Measurements from ENCODE around the gene RBMS2.
"Not testable (repeated sequence)": the region's sequence is repeated elsewhere in the genome, so short reads cannot be mapped to it uniquely, and the experiment has no call there.

Gene RBMS2, protein sequence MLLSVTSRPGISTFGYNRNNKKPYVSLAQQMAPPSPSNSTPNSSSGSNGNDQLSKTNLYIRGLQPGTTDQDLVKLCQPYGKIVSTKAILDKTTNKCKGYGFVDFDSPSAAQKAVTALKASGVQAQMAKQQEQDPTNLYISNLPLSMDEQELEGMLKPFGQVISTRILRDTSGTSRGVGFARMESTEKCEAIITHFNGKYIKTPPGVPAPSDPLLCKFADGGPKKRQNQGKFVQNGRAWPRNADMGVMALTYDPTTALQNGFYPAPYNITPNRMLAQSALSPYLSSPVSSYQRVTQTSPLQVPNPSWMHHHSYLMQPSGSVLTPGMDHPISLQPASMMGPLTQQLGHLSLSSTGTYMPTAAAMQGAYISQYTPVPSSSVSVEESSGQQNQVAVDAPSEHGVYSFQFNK

DNA sequence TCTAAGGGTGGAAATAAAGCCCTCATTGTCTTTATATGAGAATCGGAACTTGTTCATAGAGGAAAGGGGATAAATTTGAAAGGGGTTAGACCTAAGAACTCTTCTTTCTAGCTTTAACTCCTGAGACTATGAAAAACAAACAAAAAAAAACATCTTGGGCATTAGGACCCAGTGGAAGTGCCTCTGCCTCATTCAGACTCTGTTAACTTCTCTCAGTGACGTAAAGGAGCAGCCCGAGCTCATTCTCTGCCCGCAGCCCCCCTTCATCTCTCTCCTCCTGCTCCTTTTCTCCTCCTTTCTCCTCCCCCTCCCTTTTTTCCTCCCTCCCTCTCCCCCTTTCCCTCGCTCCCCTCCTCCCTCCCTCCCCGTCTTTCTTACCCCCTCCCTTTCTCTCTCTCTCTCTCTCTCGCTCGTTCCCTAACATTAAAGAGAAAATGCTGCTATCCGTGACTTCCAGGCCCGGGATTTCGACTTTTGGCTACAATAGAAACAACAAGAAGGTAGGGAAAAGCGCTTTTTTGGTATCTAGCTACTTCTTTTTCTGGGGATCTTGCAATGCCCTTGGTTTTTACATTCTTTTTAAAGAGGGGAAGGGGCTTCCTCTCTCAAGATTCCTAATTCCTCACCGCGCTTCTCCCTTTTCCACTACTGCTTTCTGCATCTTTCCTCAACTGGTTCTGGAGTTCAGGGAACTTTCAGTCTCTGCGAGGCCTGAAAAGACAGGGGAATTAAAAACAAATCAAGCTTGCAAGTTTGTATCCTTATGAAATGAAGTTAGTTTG lies at the start of gene RBMS2:
Gene RBMS2, plus strand, starts transcription at position 231 of the 782 bp plus-strand sequence. Its CDS starts 204 bp downstream, at position 435.
- DNase-seq, result peak; percentile 28 to 35

DNA sequence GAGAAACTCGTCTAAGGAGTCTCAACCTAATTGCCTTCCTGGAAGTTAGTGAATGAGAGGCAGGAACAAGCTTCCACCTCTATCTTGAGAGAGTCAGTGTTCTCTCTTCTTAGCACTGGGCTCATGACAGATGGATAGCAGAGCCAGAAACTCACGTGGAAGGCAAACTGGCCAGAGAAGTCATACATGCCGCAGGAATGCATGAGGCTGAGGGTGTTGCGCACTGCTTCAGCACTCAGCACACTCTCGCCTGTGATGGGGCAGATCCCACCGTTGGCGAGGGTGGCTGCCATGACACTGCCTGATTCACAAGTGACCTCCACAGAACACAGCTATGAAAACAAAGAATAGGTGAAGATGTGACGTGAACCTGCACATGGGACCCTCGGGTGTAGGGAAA lies 47.2 kb upstream of the RBMS2 start:
- DNase-seq, result no peak
- TF ChIP-seq POLR2A (IDR thresholded peaks at IDR 0.05; ENCODE audit: low read length) (no peak), GATA1 (IDR thresholded peaks at IDR 0.05; ENCODE audit: low read depth, low read length) (no peak)

More for the DNA sequence above, at the start of gene RBMS2:
- TF ChIP-seq GATA1 (IDR thresholded peaks at IDR 0.05; ENCODE audit: low read depth, low read length), result no peak
- no peak for TF ChIP-seq POLR2A (IDR thresholded peaks at IDR 0.05; ENCODE audit: low read length)

DNA sequence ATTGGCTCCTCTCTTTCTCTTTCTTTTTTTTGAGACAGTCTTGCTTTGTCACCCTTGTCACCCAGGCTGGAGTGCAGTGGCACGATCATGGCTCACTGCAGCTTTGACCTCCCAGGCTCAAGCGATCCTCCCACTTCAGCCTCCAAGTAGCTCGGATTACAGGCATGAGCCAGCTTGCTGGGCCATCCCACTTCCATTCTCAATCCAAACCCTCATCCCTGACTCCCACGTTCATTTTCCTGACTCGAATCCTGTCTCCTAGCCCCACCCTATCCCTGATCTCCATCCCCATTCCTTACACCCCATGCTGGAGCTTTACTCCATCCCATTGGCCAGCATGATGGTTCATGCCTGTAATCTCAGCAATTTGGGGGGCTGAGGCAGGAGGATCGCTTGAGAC lies 45.5 kb upstream of the RBMS2 start:
- TF ChIP-seq POLR2A (IDR thresholded peaks at IDR 0.05; ENCODE audit: low read length) (no peak), GATA1 (IDR thresholded peaks at IDR 0.05; ENCODE audit: low read depth, low read length) (no peak)

DNA sequence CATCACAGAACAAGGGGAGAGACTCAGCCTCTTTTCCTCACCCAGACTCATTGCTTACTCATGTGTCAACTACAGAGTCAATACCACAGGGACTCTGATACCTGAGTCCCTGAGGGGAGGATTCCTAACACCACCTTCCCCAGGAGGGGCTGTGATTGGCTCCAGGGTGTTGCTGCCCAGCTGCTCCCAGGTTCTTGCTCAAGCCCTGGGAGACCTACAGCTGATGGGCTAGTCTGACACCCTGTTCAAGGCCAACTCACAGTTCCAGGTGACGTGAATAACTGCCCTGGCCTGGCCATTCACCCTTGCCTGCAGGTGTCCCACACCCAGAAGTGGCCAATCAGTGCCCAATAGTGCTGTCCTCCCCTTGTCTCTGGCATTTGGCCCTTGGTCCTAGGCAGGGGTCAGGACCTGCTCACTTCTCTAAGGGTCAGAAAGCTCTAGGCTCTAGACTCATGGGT lies 44.6 kb upstream of the RBMS2 start:
- TF ChIP-seq GATA1 (IDR thresholded peaks at IDR 0.05; ENCODE audit: low read depth, low read length) (no peak), POLR2A (IDR thresholded peaks at IDR 0.05; ENCODE audit: low read length) (no peak)

More for the DNA sequence above, 45.5 kb upstream of the RBMS2 start:
- no peak for DNase-seq

DNA sequence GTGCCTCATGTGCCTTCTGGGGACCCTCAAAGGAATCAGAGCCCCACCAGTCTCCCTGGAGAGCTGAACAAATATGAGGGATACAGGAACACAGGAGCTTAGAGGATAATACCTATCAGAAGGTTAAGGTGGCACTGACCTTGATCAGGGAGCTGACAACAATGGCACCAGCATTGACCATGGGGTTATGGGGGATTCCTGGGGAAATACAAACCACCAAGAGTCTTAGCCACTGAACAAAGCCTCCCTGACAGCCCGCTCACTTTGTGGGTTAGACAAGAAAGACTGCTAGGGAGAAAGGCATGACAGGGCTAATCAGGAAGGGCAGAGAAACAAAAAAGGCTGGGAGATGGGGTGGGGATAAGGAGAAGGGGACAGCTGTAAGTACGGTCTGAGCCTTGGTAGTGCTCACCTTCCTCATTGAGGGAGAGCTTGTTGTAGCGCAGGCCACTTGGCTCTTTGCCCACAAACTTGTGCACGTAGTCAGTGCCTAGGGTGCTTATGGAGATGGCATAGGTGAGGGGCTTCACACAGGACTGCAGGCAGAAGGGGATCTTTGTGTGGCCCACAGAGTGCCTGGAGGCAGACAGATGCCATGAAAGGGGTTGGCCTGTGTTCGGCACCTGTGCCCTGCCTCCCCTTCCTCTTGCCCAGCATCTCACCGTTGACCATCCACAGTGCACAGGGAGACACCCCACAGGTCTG lies 43.9 kb upstream of the RBMS2 start:
- no peak for DNase-seq
- no peak for TF ChIP-seq GATA1 (IDR thresholded peaks at IDR 0.05; ENCODE audit: low read depth, low read length)
- no peak for TF ChIP-seq POLR2A (IDR thresholded peaks at IDR 0.05; ENCODE audit: low read length)

More for the DNA sequence above, 44.6 kb upstream of the RBMS2 start:
- no peak for DNase-seq

DNA sequence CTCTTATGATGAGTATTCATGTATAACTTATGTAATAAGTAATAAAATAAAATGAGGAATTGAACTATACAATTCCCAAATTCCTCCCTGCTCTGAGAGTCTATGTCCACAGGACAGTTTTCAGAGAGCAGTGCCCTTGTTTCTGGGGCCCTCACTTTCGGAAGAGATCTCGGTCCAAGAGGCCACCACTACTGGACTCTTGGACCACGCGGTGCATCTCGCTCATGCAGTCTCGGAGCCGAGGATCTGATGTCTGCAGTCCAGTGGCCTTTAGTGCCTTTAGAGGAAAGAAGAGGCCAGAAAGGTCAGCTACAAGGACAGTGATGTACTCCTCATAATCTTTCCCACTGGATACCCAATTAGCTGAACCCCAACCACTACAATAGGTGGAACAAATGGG lies 42.0 kb upstream of the RBMS2 start:
- no peak for TF ChIP-seq POLR2A (IDR thresholded peaks at IDR 0.05; ENCODE audit: low read length)
- TF ChIP-seq GATA1 (IDR thresholded peaks at IDR 0.05; ENCODE audit: low read depth, low read length), result no peak
- DNase-seq, result no peak

DNA sequence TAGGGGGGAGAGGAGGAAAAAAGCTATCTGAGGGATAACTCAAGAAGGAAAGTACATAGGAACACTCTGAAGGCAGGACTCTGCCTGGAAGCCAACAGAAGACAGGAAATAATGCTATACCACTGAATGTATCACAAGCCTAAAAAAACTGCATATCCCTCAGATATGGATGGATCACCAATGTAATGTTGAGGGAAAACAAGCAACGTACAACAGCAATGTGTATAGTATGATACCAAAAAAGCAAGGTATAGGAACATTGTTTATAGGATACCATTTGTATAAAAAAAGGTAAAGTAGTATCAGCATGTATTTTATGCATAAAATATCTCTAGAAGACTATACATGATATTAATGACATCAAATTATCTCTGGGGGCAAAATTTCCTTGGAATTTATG lies 37.1 kb upstream of the RBMS2 start:
- TF ChIP-seq POLR2A (IDR thresholded peaks at IDR 0.05; ENCODE audit: low read length) (no peak), GATA1 (IDR thresholded peaks at IDR 0.05; ENCODE audit: low read depth, low read length) (no peak)
- DNase-seq, result no peak

DNA sequence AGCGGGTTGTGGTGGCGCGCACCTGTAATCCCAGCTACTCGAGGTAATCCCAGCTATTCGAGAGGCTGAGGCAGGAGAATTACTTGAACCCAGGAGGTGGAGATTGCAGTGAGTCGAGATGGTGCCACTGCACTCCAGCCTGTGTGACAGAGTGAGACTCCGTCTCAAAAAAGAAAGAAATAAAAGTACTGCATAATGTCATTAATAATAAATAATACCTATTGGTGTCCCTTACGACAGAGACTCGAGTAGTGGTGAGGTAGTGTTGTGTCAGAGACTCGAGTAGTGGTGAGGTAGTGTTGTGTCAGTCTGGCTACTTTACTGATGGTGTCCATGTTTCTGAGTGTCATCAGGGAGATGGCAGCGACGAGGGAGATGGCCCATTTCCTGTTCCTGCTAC lies 34.9 kb upstream of the RBMS2 start:
- no peak for TF ChIP-seq POLR2A (IDR thresholded peaks at IDR 0.05; ENCODE audit: low read length)
- no peak for TF ChIP-seq GATA1 (IDR thresholded peaks at IDR 0.05; ENCODE audit: low read depth, low read length)
- DNase-seq, result no peak

DNA sequence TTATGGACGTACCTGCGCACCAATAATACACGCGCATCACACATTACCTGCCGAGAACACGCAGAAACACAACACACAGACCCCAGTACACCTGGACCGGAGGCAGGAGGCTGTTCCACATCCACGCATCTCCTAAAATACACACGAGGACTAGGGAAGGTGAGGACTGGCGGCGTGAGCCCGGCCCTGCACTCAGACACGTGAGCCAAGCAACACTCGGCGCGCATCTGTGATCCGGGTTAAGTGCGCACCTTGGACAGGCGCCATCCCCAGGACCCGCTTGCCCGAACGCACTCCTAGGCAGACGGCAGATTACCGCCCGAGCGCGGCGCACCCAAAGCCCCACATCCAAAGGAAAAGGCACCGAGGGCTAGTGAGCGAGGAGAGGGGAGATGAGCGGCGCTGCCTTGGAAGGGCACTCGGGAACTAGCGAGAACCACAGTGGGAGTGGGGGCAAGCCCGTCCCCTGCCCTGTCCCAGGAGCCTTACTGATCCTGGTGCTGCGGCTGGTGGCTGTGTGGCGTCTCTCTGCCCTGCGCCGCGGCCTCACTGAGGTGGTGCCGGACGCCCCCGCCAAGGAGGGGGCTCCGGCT lies 34.1 kb upstream of the RBMS2 start:
- peak in 1 of 2 experiments; percentile 14 for DNase-seq
- no peak for TF ChIP-seq GATA1 (IDR thresholded peaks at IDR 0.05; ENCODE audit: low read depth, low read length)
- no peak for TF ChIP-seq POLR2A (IDR thresholded peaks at IDR 0.05; ENCODE audit: low read length)

DNA sequence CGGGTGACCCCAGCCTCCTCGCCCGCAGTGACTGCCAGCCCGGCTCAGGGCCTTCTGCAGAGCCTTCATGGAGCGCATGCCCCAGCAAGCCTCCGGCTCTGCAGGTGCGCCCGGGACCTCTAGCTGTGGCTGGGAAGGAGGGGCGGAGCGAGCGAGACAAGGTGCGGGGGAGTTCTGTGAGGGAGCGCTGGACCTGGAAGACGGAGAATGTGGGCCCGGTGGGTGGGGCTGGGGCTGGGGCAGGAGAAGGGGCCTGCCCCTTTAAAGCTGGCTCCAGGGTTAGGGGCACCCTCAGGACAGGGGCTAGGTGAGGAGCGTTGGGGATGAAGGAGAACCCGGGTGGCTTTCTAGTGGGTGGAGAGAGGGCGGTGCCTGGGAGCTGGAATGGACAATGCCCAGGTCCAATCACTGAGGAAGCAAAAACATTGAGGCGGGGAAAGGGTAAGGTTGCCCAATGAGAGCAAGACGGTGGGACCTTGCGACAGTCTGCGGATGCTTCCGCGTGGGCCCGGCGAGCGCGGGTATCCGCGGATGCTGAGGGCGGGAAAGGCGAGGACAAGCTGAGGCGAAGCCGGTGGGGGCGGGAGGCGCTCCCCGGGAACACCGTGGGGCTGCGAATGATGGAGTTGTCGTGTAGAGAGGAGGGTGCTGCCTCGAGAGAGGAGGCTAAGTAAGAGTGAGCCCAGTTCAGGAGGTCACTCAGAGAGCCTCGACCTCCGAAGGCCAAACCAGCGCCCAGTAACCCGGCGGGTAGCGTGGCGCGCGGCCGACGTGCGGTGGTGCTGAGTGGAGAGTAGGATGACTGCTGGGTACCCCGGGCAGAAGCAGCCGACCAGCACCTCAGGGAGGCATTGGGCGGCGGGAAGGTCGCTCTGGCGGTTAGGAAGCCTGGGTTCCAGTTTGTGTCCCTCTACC lies 33.3 kb upstream of the RBMS2 start, which contains the start of gene GLS2:
Gene GLS2, minus strand, starts transcription at position 121 of the 915 bp plus-strand sequence. Its CDS starts 43 bp downstream, at position 78.
- DNase-seq, result peak; percentile 46 to 52
- TF ChIP-seq GATA1 (IDR thresholded peaks at IDR 0.05; ENCODE audit: low read depth, low read length), result no peak

DNA sequence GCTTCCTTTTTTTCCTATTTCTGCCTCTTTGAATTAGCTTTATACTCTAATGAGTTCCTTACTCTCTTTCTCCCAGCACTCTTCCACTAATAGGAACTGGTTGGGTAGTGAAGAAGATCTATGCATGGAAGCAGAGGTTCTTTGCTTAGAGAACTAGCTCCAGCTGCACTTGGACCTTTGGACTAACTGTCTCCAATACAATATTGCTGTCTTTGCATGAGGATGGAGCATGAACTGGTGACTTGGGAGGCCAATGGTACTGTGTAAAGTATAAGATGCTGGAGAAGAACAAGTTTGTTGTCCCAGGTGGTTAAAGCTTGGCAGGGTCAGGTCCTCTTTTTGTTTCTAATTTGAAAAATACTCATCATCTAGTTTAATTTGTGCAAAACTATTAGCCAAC lies 31.3 kb upstream of the RBMS2 start:
- no peak for TF ChIP-seq POLR2A (IDR thresholded peaks at IDR 0.05; ENCODE audit: low read length)
- no peak for TF ChIP-seq GATA1 (IDR thresholded peaks at IDR 0.05; ENCODE audit: low read depth, low read length)
- DNase-seq, result no peak

DNA sequence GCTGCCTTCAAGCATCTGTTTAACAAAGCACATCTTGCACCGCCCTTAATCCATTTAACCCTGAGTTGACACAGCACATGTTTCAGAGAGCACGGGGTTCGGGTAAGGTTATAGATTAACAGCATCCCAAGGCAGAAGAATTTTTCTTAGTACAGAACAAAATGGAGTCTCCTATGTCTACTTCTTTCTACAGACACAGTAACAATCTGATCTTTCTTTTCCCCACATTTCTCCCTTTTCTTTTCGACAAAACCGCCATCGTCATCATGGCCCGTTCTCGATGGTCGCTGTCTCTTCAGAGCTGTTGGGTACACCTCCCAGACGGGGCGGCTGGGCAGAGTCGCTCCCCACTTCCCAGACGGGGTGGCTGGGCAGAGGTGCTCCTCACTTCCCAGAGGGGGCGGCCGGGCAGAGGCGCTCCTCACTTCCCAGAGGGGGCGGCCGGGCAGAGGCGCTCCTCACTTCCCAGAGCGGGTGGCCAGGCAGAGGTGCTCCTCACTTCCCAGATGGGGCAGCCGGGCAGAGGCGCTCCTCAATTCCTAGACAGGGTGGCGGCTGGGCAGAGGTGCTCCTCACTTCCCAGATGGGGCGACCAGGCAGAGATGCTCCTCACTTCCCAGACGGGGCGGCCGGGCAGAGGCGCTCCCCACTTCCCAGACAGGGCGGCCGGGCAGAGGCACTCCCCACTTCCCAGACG lies 28.1 kb upstream of the RBMS2 start:
- DNase-seq, result not testable (repeated sequence)

DNA sequence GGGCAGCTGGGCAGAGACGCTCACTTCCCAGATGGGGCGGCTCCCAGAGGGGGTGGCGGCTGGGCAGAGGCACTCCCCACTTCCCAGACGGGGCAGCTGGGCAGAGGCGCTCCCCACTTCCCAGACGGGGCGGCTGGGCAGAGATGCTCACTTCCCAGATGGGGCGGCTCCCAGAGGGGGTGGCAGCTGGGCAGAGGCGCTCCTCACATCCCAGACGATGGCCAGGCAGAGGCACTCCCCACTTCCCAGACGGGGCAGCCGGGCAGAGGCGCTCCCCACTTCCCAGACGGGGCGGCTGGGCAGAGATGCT lies 27.6 kb upstream of the RBMS2 start:
- DNase-seq, result not testable (repeated sequence)

DNA sequence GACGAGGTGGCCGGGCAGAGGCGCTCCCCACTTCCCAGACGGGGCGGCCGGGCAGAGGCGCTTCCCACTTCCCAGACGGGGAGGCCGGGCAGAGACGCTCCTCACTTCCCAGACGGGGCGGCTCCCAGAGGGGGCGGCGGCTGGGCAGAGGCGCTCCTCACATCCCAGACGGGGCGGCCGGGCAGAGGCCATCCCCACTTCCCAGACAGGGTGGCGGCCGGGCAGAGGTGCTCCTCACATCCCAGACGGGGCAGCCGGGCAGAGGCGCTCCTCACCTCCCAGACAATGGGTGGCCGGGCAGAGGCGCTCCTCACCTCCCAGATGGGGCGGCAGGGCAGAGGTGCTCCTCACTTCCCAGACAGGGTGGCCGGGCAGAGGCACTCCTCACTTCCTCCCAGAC lies 27.1 kb upstream of the RBMS2 start:
- DNase-seq, result not testable (repeated sequence)

DNA sequence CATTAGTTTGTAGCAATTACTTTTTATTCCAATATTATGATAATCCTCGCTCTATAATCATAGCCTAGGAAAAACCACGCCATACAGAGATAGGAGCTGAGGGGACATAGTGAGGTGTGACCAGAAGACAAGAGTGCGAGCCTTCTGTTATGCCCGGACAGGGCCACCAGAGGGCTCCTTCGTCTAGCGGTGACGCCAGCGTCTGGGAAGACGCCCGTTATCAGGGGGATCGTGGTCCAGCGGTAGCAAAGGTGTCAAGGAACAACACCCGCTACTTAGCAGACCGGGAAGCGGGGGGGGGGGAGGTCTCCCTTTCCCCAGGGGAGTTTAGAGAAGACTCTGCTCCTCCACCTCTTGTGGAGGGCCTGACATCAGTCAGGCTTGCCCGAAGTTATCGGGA lies 24.9 kb upstream of the RBMS2 start:
- peak; percentile 45 to 59 for DNase-seq

DNA sequence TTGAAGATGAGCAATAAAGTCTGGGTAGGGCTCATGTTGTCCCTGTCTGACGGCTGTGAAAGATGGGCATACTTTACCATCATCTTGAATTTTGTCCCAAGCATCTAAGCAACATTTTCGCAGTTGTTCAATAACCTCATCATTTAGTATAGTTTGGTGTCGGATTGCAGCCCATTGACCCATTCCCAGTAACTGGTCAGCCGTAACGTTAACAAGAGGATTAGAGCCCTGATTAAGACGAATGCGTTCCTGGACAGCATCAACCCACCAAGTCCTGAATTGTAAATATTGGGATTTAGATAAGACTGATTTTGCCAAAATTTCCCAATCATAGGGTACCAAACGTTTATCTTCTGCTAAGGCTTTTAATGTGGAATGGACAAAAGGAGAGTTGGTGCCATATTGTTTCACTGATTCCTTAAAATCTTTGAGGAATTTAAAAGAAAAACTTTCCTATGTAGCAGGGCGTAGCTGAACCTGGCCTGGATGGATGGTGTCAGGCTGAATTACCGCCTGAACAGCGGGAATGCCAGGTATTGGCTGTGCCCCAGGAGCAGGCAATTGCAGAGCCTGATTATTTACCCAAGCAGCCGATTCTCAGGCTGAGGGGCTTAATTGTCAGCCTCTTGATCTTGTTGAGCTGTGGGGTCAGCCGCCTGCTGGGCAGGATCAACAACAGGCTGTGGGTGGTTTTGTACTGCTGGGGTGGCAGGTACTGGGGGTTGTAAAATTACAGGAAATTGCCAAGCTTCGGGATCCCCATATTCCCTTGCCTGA lies 23.3 kb upstream of the RBMS2 start:
- not testable (repeated sequence) for DNase-seq

DNA sequence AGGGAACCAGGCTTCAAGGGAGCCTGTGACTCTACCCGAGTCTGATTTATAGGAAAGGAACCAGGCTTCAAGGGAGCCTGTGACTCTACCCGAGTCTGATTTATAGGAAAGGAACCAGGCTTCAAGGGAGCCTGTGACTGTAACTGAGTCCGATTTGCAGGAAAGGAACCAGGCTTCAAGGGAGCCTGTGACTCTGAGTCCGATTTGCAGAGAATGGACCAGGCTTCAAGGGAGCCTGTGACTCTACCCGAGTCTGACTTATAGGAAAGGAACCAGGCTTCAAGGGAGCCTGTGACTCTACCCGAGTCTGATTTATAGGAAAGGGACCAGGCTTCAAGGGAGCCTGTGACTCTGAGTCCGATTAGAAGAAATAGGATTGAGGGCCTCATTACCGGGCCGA lies 22.2 kb upstream of the RBMS2 start:
- not testable (repeated sequence) for DNase-seq
